GM18520 (cell line): ENCODE data around the gene BLOC1S5.

ENCODE experiments used
- ATAC-seq: cut with Tn5 transposase; IDR thresholded peaks from one replicate; pipeline ENCODE4 v1.9.1; 2021; ENCODE audit not compliant: unreplicated experiment

BLOC1S5 gene

DNA sequence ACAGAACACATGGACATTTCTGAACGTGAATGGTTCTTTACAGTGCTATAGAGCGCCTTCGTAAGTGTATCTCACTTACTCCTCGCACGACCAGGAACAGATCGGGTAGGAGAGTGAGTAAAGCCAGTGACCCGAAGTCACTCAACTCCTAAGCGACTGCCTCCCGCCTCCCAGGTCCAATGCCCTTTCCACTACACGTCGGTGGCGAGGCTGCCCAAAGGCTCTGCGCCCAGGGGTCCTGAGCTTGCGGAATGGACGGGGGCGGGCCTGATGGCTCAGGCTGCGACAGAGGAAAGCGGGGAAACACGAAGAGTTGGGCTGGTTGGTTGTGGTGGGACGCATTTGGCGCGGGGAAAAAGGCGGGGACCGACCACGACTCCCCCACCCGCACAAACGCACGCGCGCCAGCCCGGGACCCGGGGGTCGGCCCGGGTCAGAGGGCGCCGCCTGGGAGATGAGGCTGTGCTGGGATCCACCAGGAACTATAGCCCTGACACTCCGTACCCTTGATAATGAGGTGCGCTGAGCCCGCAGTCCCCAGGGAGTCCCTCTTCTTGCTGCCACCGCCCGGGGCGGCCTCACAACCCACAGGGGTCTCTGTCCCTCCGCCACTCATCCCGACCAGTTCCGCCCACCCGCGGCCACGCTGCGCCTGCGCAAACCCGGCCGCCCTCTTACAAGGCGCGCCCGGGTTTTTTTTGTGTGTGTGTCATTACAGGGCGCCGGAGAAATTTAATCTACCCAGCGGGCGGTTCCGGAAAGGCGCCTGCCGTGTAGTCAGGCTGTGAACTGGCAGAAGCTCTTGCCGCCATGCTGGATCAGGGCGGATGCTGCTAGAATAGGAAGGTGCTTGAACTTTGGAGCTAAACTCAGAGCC is at the start of gene BLOC1S5:
Gene BLOC1S5, minus strand, starts transcription at position 629 of the 877 bp plus-strand sequence. Its CDS starts 13 bp downstream, at position 616.
- ATAC-seq: peak; percentile 85

- ATAC-seq: no peak
Observed at GRCh38 chr6:8113131-8113654, 49.0 kb upstream of the BLOC1S5 start.

GRCh38 chr6:8110725-8111124 is 46.5 kb upstream of the BLOC1S5 start:
- ATAC-seq: no peak

DNA sequence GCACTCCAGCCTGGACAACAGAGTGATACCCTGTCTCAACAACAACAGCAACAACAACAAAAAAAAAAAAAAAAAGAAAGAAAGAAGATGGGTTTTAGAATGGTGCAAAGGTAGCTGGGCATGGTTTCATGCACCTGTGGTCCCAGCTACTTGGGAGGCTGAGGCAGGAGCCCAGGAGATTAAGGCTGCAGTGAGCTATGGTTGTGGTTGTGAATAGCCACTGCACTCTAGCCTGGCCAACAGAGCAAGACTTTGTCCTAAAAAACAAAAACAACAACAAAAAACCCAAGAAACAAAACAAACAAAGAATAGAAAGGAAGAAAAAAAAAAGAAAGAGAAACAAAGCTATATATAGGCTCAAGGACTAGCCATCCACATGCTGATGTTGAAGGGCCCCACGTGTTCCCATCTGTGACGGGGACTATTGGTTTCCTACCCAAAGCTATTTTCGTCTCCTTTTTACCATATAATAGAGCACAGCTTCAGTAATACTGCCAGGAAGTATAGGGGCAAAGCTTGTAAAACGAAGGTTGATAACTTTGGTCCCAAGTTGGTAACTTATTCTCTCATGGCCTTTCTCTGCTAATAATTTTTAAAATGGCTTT is 46.0 kb upstream of the BLOC1S5 start:
- ATAC-seq: no peak

GRCh38 chr6:8108759-8109539 is 44.8 kb upstream of the BLOC1S5 start:
- ATAC-seq: no peak

GRCh38 chr6:8108031-8108660 is 44.0 kb upstream of the BLOC1S5 start:
- no peak for ATAC-seq

GRCh38 chr6:8105791-8106190 is 41.6 kb upstream of the BLOC1S5 start:
- no peak for ATAC-seq

DNA sequence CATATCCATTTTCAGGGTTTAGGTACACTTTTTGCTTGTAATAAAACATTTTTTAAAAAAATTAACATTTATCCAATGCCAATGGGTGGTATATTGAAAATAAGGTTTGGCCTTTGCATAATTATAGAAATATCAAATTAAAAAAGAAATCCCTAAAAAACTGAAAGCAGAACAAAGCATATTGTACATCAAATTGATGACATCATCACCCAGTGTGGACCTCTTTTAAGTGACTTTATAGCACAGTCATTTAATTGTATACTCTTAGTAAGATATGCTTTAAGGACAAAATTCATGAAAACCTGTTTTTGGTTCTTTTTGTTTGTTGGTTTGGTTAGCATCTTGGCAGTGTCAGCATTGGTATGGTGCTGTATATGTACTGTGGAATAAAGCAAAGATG is 39.5 kb upstream of the BLOC1S5 start:
- ATAC-seq: no peak

DNA sequence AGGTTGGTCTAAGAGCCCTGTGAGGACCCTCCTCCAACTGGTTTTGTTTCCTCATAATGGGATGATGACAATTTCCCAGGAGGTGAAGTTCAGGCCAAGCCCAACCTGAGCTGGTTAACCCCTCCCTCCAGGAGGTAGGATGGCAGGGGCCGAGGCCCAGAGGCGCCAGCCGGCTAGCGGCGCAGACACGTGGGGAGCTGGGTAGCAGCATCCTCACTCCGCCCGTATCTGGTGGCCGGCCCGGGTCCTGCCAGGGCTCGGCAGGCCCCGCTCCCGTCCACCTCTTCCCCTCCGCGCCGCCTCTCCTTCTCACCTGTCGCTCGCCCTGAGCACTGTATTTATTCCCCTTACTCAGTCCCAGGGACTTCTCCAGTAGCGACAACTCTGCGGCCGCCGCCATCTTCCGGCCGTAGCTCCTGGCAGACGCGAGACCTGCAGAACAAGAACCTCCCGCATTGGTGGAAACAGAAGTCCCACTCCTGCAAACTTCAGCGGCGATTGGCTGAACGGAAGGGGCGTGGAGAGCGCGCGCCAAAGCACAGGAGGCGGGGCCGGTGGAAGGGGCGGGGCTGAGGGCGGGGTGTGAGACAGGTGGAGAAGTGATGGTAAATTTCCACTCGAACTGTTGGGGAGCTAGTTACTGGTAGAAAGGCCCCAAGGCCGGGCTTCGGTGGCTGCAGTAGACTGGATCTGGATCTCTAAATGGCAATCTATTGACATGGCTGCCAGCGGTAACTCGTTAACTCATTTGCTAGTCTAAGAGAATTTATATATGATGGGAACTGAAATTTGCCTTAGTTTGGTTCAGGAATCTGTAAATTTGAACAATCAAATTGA is 38.2 kb upstream of the BLOC1S5 start, which contains the start of gene EEF1E1:
Gene EEF1E1, minus strand, starts transcription at position 427 of the 837 bp plus-strand sequence. Its CDS starts 27 bp downstream, at position 400.
- peak; percentile 98 for ATAC-seq

DNA sequence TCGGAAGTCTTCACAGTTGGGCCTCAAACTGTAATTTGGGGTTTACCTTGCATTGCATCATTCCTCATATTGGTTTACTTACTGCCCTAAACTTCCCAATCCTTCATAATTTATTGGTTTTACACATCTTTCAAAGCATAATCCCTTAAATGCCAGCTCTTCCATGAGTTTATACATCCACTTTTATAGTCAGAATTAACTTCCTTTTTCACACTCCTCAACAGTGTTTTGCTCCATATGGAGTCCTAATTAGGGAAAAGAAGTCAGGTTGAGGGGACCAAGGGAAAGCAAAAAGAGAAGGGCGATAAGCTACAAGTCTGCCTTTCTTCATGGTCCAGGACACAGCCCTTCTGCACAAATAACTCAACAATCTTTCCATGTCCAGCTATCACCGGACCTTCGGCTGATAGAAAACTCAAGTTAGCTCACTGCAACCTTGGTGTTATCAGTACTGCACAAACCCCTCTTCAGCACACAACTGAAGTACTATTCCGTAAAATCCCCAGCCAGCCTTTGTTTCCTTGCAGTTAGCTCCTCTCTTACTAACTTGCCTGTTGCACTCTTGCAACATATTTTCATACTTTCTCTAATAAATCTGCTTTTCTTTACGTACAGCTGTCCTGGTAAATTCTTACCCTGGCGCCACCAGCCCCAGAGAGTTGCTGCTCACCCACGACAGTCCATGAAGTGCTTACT is 36.1 kb upstream of the BLOC1S5 start:
- ATAC-seq: no peak

DNA sequence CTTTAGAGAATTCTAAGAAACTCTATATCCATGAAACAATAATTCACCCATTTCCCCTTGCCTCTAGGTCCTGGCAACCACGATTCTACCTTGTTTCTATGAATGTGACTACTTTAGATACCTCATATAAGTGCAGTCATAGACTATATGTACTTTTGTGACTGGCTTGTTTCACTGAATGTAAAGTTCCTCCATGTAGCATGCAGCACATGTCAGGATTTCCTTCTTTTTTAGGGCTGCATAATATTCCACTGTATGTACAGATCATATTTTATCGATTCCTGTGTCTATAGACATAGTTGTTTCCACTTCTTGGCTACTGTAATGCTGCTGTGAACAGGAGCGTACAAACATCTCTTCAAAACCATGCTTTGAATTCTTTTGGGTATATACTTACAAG is 26.5 kb upstream of the BLOC1S5 start:
- ATAC-seq: no peak

DNA sequence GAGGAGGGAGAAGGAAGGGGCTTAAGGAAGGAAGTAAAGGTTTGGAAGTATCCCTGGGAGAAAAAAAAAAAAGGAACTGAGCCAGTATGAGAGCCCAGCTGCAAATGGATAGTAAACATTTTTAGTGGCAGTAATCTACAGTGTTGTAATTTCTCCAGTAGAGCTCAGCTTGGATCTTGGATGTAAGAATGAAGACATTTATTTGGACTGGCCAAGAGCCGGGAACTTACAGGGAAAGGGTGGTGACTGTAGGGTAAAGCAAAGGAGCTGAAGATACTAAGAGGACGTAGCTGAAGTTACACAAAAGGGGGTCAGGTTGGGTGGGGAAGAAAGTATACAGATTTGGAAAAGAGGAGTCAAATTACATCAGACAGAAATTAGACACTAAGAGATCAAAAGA is 24.7 kb upstream of the BLOC1S5 start:
- ATAC-seq: no peak

DNA sequence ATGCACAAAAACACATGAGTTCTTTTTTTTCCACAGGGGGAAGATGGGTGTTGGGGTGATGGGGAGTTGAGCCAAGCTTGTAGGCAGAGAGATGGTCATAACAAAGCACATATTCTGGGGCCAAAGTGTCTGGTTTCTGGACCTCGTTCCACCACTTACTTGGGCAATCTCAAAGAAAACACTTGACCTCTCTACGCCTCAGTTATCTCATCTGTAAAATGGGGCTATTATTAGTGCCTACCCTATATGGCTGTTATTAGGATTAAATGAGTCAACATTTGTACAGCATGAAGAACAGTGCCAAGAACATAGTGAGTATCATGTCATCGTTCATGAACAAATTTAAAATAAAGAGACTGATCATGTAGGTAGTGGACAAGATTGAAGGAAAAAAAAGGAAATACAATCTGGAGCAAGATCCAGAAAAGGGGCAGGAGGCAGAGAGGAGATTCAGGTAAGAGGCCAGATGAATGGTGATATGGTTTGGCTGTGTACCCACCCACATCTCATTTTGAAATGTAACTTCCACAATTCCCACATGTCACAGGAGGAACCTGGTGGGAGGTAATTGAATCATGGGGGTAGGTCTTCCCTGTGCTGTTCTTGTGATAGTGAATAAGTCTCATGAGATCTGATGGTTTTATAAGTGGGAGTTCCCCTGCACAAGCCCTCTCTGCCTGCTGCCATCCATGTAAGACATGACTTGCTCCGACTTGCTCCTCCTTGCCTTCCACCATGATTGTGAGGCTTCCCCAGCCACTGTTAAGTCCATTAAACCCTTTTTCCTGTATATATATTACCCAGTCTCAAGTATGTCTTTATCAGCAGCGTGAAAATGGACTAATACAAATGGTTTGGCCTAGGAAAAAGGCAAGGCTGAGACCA is 23.9 kb upstream of the BLOC1S5 start:
- no peak for ATAC-seq

DNA sequence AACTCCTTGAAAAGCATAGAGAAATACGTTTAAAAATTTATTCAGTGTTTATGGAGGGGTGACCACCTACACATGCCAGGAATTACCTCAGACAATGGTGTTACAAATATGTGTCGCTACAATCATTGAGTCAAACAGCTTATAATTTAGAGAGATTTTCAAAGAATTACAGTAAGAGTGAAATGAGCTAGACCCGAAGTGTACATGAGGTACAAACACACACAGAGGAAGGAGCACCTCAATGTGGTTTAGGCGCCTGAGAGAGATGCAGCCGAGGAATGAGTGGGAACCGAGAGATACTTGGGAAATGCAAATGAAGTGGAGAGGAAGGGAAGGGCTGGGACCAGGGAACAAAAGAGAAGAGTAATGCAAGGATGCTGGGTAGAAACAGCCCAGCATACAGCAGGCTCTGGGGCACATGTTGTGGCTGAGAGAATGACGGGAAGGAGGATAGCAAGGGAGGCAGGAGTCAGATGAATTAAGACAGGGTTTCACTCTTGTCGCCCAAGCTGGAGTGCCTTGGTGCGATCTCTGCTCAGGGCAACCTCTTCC is 22.6 kb upstream of the BLOC1S5 start:
- ATAC-seq: no peak

DNA sequence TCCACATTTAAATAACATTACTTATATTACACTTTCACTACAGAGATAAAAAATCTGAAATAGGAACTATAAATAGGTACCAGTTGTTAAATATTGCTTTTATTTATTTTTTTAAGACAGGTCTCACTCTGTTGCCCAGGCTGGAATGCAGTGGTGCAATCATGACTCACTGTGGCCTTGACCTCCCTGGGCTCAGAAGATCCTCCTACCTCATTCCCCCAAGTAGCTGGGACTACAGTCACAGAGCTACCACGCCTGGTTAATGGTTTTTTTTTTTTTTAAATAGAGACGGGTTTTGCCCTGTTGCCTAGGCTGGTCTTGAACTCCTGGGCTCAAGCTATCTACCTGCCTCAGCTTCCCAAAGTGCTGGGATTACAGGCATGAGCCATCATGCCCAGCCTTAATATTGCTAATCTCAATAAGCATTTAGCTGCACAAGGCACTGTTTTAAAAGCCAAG is 20.9 kb upstream of the BLOC1S5 start:
- ATAC-seq: no peak

GRCh38 chr6:8084586-8084985 is 20.4 kb upstream of the BLOC1S5 start:
- ATAC-seq: no peak

DNA sequence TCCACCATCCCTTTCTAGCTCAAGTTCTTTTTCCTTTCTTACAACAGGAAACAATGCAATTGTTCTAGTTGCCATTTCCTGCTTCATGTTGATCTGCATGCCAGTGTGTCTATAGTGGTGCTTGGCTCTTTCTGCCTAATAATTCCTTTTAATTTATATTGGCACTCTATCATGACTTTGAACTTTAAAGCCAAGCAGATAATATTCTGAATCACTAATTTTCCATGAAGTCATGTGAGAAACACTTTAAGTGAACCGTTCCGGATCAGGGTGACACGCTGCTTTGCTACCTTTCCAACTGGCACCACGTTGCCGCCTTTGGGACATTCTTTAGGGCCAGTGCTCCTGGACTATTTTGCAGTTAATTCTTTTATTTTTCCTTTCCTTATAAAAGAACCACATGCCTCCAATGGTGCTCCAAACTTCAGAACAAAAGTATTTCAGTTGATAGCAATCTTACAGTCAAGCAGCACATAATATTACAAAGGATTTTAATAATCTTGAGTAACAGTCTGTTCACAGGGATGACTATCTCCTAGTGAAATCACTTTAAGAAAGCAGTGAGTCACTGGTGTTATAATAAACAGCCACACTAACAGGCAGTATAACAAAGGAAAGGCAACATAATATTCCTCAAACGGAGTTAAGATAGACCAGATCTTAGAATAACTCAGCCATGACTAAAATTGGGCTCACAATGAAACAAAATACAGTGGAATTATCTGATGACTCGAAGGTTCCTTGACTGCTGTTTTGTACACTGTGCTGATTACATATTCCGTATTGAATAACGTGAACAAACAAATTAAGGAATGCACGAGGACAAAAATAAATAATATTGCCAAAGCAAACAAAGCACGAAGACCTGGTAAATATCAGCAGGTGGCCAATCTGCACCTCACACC is 19.0 kb upstream of the BLOC1S5 start:
- no peak for ATAC-seq
